Astrocyte of the cerebellum (primary cell): ENCODE measurements around the gene SLC19A1.
"Not testable (repeated sequence)": the region's sequence is repeated elsewhere in the genome, so short reads cannot be mapped to it uniquely, and the experiment has no call there.

ENCODE experiments used
- DNase-seq: peaks from one replicate; pipeline ENCODE4 v3.0.0-alpha.2; 2011; ENCODE audit warnings: low read depth
- H3K4me3 ChIP-seq: 2 replicates; pipeline ENCODE4 v1.5.1; 2011; ENCODE audit warnings: mild to moderate bottlenecking, low read depth, low read length, moderate library complexity
- in situ Hi-C: cut with HindIII; loops from 2 replicates; pipeline ENCODE4 v1.10.0; 2017; ENCODE audit warnings: low sequenced_read_pairs
- TF ChIP-seq, protein P1 (sequence below): IDR thresholded peaks from 2 replicates; pipeline ENCODE4 v1.5.1; 2012; ENCODE audit warnings: low read length, low read depth, moderate library complexity, mild to moderate bottlenecking; ENCODE audit errors: missing control alignments

Gene SLC19A1

GRCh38 chr21:45562965-45563364 lies 20.7 kb upstream of the SLC19A1 start:
- TF ChIP-seq, protein P1, sequence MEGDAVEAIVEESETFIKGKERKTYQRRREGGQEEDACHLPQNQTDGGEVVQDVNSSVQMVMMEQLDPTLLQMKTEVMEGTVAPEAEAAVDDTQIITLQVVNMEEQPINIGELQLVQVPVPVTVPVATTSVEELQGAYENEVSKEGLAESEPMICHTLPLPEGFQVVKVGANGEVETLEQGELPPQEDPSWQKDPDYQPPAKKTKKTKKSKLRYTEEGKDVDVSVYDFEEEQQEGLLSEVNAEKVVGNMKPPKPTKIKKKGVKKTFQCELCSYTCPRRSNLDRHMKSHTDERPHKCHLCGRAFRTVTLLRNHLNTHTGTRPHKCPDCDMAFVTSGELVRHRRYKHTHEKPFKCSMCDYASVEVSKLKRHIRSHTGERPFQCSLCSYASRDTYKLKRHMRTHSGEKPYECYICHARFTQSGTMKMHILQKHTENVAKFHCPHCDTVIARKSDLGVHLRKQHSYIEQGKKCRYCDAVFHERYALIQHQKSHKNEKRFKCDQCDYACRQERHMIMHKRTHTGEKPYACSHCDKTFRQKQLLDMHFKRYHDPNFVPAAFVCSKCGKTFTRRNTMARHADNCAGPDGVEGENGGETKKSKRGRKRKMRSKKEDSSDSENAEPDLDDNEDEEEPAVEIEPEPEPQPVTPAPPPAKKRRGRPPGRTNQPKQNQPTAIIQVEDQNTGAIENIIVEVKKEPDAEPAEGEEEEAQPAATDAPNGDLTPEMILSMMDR = no peak
- DNase-seq = no peak
- in situ Hi-C loops = no loop called here
- no peak overlapping the region for H3K4me3 ChIP-seq

DNA sequence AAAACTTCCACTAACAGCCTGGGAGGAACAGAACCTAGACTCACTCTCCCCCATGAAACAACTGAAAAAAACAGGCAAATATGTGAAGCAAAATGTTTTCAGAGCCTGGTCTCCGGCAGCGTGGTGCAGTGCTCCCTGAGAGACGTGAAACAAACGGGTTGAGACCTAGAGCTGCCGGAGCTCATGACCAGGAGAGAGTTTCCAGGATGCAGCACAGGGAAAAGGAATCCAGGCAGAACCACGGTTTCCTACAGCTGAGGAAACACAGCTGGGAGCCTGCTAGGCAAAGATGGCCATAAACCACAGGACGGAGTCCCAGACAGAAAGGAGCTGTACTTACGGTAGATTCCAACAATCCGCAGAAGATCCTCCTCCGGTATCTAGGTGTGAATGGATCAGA lies 20.2 kb upstream of the SLC19A1 start:
- H3K4me3 ChIP-seq = no peak overlapping the region
- in situ Hi-C loops = no loop called here
- TF ChIP-seq, protein P1 = no peak
- no peak for DNase-seq

GRCh38 chr21:45561241-45561640 lies 19.0 kb upstream of the SLC19A1 start:
- DNase-seq, in situ Hi-C loops, H3K4me3 ChIP-seq: not testable (repeated sequence)

GRCh38 chr21:45560106-45561021 lies 18.1 kb upstream of the SLC19A1 start:
- no peak for DNase-seq
- in situ Hi-C loops = no loop called here
- TF ChIP-seq, protein P1 = no peak
- H3K4me3 ChIP-seq = no peak overlapping the region

DNA sequence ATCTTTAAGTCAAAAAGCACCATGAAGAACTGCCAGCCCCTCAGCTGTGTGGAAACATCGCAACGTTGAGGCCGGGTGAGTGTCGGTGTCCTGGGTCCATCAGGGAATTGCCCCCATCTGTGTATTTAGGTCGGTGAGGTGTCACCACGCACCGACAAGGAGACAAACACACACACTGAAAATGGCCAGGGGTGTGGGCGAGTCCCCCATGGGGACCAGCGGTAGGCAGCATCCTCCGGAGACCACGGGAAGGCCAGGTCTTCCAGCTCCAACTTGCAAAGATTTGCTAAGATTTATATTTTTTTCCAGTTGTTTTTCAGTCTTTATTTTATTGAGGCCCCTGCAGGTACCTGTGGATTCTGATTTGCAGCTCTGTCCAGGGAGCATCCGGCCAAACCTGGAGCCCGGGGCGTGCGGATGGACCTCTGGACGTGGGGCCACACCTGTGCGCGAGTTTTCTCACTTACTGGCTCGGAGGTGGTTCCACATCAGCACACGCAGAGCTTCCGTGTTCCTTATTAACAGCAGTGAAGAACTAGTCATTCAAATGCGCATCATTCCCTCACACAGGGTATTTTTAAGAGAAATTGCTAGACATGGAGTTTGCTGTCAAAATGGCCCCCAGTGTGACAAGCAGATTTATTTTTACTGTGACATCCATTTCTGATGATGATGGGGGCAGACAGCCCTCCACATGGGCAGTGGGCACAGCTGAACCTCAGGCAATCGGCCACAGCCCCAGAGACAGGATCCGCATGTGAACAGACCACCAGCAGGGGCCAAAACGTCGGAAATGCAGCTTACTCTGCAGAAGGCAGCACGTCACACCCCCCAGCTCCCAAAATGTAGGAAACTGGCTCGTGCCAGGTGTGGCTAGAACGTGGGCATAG lies 17.2 kb upstream of the SLC19A1 start:
- in situ Hi-C loops = no loop called here
- no peak overlapping the region for H3K4me3 ChIP-seq
- TF ChIP-seq, protein P1 = no peak
- DNase-seq = no peak

- no peak overlapping the region for H3K4me3 ChIP-seq
- in situ Hi-C loops = no loop called here
- no peak for DNase-seq
- TF ChIP-seq, protein P1 = no peak
Observed at GRCh38 chr21:45558044-45558721, 15.9 kb upstream of the SLC19A1 start.
